Stimulated activated CD4-positive, alpha-beta T cell treated with anti-CD3 and anti-CD28 coated beads, Interleukin-1b, Interleukin-23, amount 100 ng/mL, for 4 hours (primary cell): ENCODE results near the gene HS1BP3.

Source experiments
- DNase-seq, 2 donors: peaks; one replicate each; pipeline ENCODE4 v3.0.0-alpha.2; 2020; ENCODE audit warnings: low read depth in 2 of 2

HS1BP3 gene

DNA sequence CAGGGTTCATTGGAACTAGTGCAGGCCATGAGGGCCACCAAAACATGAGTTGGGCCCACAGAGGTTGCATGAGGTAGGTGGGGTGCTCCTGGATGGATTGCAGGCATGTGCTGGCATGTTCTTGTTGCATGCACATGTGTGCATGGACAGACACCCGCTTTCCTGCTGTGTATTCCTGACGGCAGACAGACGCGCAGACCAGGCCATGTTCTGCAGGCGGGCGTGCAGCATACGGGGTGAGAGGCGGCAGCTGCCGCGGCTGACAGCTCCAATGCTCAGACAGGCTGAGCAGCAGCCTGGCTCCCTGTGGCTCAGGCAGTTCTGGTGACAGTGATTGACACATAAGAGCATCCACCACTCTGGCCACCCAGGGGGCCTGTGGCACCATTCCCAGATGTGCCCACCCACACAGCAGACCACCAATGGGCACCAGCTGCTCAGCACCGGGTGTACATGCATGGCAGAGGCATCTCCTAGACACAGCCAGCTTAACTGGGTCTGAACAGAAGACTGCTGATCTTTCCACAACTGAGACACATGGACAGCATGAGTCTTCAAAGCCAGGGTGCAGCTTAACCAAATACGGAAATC, 21.2 kb downstream of the HS1BP3 start:
- no peak for DNase-seq

- no peak for DNase-seq
These were observed 21.7 kb downstream of the HS1BP3 start for GRCh38 chr2:20629181-20629580.

GRCh38 chr2:20627712-20628380, 23.1 kb downstream of the HS1BP3 start:
- no peak for DNase-seq

DNA sequence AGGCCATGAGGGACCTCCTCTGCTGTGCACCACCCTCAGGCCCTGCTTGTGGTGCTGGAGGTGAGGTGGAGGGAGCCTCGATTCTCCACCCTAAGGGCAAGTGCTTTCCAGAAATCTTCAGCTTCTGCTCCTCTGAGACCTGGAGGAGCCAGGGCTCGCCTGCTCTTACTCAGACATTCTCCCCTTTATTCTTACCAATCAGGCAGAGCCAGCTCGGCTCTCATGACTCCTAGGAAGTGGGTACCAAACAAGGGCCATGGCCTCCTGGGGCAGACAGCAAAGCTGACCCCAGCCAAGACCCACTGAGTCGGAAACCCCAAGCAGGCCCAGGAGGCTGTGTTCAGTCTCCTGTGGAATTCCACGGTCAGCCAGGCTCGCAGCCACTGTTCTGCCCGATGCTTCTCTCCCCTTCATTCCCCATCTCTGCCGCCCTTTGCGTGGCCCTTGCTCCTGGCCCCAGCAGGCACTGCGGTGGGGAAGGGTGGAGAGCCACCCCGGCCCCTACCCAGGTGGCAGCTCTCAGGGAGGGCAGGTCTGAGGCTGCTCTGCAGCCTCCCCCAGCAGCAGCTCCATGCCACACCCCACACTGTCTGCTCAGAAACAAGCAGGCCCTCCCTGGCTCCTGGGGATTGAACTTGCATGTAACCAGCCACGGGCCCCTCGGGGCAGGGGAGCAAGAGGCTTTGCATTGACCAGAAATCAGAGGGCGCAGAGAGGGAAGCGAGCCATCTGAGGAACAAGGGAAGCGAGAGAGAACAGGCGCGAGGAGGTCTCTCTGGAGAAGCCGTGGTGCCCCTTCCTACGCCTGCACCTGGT, 24.0 kb downstream of the HS1BP3 start:
- DNase-seq: no peak

GRCh38 chr2:20626392-20626697, 24.6 kb downstream of the HS1BP3 start:
- no peak for DNase-seq

DNA sequence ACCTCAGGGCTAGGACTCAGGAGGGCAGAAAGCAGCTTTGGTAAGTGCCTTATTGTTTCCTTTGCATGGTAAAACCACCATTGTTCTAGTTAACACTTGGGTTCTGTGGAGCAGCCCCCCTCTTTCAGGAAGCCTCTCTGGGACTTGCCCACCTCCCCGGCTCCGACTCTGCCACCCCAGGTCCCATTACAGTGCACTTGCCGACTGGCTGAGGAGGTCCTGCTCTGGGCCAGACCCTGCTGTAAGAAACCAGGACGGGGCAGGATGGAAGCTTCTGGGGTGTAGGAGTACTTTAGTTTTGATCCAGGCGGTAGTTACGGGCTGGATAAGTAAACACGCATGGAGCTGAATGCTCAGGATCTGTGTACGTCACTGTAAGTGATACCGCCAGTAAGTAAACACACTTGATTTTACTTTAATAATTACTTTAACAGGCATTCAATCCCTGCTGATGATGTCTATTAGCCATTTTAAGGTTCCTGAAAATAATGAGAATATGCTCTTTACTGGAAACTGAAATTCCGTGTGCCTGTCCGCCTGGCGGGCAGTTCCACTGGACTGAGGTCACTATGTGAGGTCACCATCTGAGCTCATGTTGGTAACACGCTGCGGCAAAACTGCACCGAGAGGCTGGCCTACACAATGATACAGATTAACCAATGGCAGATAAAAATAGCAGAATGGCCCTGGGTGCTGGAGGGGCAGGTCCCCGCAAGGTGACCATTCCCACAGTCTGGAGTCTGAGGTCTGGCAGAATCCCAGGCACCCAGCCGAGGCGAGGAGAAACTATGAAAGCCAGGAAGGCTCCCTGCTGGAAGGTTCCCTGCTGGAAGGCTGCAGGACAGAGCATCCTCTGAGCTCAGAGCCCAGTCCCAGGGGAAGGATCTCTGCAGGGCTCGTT, 25.2 kb downstream of the HS1BP3 start:
- DNase-seq: no peak

GRCh38 chr2:20624884-20625485, 25.9 kb downstream of the HS1BP3 start:
- DNase-seq: no peak

- DNase-seq: no peak
These were observed 26.6 kb downstream of the HS1BP3 start for GRCh38 chr2:20624156-20624883.

- DNase-seq: no peak
These were observed 27.1 kb downstream of the HS1BP3 start for GRCh38 chr2:20623741-20624155.

DNA sequence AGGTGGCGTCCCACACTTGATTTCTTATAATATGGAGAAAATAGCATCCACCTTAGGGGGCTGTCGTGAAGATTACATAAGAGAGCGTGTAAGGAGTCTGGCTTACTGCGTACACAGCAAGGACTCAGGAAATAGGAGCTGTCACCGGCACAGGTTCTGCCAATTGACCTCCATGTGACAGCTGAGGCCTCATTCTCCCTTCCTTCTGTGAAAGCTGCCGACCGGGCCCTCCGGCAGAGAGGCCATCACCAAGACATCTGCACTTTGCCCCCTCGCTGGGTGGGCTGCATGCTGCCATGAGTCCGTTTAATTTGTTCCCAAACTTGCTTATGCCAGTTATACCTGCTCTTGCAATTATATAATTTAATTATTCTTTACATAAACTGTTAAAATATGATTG, 27.7 kb downstream of the HS1BP3 start:
- DNase-seq: no peak

DNA sequence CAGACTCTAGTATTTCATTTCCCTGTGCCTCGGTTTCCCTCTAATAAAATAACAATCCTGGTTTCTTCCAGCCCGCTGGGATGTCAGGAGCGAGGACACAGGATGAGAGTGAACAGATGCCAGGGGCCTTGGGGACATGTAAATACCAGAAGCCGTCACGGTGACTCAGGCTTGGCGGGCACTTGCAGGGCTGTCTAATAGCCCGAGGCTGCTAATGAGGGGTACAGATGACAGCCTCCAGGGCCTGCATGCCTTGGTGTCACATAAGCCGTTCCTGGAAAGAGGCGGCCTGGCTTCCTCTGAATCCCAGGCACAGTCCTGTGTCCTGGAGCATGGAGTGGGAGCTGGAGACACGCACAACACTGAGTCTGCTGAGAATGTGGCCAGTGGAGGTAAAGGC, 28.2 kb downstream of the HS1BP3 start:
- DNase-seq: no peak

DNA sequence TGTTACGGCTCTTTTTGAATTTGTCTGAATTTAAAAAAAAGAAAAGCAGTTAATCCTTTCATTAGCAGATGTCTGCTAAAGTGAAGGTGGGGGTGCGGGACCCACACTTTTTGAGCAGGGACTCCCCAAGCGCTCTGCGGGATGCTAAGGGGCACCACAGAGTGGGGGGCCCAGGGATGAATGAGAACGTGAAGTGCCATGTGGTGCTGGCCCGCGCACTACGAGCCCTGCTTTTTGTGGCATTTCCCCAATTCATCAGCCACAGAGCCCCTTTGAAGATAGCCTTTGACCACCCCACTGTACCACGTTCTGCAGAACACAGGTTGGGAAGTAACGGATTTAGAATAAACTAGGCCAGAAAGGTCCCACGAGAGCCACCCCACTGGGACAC, 28.6 kb downstream of the HS1BP3 start:
- no peak for DNase-seq

GRCh38 chr2:20621366-20622295, 29.3 kb downstream of the HS1BP3 start:
- no peak for DNase-seq

- DNase-seq: no peak
These were observed 30.1 kb downstream of the HS1BP3 start for GRCh38 chr2:20620696-20621365.

GRCh38 chr2:20620271-20620681, 30.6 kb downstream of the HS1BP3 start:
- no peak for DNase-seq

GRCh38 chr2:20619624-20620024, 31.3 kb downstream of the HS1BP3 start:
- no peak for DNase-seq

GRCh38 chr2:20618886-20619521, 31.9 kb downstream of the HS1BP3 start:
- no peak for DNase-seq

DNA sequence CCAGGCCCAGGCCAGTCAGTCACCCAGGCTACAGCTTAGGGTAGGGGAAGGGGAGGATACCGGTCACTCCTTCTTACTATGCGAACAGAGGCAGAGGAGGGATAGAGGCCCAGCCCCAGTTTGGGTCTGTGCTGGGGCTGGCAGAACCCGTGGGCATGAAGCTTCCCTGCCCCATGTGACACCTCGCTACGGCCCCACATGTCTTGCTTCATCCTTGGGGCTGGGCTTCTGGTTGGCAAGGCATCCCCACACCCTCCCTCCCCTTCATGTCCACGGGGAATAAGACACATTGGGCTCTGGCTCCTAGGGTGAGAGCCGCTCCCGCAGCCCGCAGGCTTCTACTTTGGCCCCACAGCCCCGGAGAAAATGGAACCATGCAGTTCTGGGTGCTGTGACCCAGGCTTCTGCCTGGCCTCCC, 32.4 kb downstream of the HS1BP3 start:
- DNase-seq: no peak
